NCI-H1436 treated with DMSO at 0.1 percent for 48 hours (cell line): ENCODE measurements around the gene RNF20.
"Not testable (repeated sequence)": the region's sequence is repeated elsewhere in the genome, so short reads cannot be mapped to it uniquely, and the experiment has no call there.

Experiments used
- DNase-seq: peaks from one replicate; lab custom pipeline; 2025; lab: John Stamatoyannopoulos, UW

The RNF20 gene, protein sequence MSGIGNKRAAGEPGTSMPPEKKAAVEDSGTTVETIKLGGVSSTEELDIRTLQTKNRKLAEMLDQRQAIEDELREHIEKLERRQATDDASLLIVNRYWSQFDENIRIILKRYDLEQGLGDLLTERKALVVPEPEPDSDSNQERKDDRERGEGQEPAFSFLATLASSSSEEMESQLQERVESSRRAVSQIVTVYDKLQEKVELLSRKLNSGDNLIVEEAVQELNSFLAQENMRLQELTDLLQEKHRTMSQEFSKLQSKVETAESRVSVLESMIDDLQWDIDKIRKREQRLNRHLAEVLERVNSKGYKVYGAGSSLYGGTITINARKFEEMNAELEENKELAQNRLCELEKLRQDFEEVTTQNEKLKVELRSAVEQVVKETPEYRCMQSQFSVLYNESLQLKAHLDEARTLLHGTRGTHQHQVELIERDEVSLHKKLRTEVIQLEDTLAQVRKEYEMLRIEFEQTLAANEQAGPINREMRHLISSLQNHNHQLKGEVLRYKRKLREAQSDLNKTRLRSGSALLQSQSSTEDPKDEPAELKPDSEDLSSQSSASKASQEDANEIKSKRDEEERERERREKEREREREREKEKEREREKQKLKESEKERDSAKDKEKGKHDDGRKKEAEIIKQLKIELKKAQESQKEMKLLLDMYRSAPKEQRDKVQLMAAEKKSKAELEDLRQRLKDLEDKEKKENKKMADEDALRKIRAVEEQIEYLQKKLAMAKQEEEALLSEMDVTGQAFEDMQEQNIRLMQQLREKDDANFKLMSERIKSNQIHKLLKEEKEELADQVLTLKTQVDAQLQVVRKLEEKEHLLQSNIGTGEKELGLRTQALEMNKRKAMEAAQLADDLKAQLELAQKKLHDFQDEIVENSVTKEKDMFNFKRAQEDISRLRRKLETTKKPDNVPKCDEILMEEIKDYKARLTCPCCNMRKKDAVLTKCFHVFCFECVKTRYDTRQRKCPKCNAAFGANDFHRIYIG

DNA sequence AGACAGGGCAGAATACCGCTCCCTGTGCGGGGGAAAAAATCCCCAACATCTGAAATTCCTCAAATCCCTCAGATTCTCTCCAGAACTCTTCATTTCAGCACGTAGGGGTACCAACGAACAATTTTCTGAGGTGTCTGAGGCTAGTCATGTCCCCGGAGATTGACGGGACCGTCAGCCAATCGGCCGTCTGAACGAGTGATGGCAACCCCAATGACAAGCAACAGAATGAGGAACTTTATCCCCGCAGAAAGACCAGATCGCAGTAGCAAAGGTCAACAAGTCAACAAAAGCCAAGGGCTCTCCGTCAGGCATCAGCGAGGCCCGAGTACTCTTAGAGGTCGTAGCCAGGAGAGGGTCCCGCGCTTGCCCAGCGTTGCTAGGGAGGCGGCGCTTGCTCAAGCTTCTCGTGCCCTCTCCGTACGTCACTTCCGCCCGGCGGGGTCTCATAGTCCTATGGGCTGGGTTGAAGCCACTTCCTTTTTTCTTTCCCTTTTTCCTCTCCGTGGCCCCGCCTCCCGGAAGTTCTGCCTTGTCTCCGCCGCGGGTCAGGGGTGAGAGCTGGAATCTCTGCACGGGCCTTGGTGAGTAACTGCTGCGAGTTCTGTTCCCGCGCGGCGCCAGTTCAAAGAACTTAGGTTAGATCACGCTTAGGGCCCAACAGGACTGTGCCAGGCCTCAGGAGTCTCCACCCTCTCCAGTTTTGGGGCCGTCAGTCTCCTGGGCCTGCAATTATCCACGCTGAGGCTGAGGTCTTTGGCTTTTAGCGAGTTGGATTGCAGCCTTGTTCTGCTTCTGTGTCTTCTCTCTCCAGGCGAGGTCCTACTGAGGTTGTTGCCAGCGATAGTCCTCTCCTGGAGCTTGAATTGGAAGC, at the start of gene RNF20:
Gene RNF20, plus strand, starts transcription at position 520 of the 871 bp plus-strand sequence. CDS start 1,571 bp downstream, outside the sequence.
- DNase-seq: peak; percentile 95

DNA sequence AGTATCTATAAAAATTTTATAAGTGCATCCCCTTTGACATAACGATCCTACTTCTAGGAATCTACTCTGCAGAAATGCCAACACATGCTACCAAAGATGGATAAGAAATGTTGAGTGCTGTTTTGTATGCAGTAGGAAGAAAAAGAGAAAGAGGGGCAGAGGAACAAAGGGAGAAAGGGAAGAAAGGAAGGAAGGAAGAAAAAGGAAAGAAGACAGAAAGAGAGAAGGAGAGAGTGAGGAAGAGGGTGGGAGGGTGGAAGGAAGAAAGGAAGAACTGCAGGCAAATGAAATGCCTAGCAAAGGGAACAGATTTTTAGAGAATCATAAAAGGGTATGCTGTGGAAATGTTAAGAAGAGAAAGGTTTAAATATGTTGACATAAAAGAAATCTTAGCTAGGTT, 49.6 kb upstream of the RNF20 start:
- no peak for DNase-seq

DNA sequence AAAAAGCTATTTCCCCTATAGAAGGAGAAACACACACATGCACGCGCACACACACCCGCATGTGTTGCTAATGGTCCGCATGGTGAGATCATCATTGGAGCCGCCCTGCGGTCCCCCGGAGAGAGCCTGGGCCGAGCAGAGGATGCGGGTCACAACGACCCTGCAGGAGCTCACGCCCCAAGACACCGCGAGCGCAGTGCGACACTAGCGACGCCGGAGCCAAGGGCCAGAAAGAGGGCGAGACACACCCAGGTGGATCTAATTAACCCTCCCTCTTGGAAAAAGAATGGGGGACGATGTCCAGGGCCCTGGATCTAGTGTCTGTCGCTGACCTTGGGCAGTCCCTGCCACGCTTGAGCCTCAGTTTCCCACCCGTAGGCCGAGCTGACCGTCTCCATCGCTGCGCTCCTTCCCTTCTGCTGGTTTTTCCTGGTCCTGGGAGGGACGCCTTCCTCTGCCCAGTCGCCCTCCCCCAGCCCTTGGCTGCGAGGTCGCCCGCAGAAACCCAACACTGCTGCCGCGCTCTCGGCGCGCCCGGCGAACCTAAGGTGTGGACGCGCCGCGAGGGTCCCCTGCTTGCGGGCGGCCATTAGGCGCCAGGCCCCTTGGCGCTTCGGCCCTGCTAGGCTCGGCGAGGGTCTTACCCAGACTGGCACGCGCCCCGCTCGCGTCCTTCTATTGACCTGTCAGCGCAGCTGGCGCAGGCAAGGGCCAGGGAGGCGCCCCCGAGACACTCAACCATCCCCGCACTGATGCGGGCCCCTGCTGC, 47.5 kb upstream of the RNF20 start:
- no peak for DNase-seq

DNA sequence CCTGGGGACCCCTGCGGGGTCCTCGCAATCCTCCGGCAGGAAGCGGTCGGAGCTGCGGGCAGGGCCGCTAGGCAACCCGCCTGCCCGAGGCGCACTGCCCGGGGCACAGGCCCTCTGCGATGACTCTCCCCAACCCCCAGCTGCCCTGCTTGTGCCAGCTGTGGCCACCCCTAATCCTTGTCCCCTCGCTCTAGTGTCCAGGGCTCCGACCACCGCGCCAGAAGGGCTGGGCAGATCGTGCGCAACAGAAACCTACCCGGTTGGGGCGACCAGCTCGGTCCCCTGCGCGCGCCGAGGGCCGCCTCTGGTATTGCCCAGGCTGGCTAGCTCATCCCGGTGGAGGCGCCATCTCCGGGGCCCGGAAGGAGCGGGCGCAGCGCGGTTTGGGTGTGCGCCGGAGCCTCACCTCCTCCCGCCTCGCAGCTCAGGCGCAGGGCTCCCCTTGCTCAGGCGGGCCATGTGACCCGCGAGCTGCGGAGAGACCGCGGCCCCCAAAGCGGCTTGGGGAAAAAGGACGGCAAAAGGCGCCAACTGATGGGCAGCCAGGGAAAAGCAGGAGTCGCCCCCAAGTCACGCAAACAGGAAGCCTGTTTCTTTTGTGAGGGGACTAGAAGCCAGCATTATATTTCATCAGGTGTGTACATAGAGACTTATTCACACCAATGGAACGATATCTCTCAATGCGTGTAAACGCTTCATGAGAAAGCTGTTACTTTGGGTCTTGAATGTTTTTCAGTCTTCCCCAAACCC, 46.8 kb upstream of the RNF20 start:
- no peak for DNase-seq

DNA sequence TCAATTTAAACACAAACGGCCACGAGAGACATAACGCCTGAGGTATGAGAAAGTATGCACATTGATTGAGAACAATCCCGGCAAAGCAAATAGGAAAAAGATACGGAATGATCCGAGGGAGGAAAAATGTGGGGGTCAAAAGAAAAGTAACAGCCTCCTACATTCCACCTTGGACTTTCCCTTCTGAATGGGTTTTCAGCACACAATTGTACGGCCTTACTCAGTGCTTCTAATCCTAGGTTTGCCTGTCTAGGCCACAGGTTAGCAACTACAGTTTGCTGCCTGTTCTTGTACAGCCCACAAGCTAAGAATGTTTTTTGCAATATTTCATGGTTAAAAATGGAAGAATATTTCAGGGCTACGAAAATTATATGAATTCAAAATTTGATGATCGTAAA, 46.2 kb upstream of the RNF20 start:
- no peak for DNase-seq

DNA sequence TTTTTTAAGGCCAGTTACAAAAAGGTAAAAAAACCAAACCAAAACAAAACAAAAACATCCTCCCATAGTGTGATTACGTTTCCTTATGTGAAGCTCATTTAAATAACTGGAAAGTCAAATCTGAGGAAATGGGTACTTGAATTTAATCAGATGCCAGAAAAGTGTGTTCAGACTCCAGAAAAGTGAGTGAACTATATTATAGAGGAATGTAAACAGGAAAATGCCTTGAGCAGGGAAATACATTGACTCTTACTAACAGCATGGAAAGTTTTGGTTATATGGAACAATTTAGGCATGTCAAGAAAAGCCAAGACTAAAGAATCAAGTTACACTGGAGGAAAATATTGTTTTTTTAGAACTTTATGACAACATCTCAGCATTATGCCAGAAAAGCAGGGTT, 37.8 kb upstream of the RNF20 start:
- DNase-seq: no peak

DNA sequence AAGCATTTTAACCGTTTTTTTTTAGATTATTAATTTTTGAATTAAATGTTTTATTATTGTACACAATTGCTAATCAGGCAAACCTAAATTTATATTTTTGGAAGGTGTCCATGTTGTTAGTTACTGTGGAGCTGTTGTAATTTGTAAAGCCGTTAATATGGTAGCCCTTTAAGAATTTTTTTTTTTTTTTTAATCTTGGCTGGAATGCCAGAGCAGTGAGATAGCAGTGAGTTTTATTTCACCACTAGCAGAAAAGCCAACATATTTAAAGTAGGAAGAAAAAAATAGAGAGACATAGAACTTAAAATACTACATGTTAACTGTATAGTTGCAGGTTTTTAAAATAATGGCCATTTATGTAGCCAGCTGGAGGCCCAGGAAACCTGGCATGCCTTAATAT, 35.3 kb upstream of the RNF20 start:
- DNase-seq: no peak

DNA sequence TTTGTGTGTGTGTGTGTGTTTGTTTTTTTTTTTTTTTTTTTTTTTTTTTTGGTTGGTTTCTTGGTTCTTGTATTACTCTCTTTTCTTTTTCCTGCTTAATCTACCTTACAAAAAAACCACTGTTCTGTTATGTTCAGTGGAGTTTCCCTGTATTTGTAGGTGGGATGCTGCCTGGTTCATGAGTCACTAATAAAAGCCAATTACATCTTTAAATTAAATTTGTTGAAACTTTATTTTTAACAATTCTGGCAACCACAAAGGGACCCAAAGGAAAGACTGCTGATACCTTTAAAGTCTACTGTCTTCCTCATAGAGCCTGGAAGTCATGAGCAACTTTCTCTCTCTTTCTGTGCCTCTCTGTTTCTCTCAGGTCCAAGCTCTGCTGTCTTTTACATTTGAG, 29.5 kb upstream of the RNF20 start:
- DNase-seq: no peak

DNA sequence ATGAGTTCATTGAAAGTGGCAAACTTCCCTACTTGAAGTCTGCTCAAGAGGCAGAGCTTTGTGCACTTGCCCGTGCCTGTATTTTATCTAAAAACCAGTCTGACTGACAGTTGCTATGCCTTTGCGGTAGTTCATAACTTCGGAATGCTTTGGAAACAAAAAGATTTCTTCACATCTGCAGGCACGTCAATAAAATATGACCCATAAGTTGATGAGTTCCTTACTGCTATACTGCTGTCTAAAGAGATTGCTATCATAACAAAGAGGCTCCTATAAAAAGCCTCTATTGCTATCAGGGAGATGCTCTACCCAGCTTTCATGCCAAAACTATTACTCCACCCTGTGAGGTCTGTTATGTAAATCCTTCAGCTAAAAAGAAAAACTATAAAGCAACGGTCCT, 25.4 kb upstream of the RNF20 start:
- no peak for DNase-seq

DNA sequence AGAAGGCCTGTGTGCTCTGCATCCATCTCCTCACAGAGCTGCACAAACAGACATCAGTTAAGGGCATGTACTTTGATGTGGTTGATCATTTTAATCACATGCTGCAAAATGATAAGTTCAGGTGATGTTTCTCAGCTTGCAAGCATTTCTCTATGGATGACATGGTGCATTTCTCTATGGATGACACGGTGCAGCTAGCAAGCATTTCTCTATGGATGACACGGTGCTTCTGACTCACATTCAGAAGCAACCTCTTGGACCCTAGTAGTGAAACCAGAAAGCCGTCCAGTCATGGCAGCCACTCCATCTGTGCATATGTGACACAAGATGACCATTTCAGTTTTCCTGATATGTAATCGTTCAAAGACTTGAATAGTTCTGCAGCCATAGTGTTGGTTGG, 24.1 kb upstream of the RNF20 start:
- no peak for DNase-seq

DNA sequence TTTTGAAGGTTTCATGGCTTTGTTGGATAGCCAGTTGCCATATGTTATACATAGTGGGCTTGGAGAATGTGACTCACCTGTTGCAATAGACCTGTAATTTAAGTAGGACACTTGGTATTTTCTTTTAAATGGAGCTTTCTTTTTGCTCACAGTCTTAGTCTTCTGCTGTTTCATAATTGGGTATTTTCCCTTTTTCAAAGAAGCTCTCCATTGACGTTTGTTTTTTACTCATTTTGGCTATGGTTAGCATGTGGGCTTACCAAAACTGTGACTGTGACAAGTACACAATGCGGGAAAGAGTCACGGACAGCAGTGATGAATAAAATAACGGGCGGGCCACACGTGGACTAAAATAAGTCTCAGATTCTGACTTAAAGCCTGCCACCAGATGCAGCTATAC, 23.2 kb upstream of the RNF20 start:
- no peak for DNase-seq

DNA sequence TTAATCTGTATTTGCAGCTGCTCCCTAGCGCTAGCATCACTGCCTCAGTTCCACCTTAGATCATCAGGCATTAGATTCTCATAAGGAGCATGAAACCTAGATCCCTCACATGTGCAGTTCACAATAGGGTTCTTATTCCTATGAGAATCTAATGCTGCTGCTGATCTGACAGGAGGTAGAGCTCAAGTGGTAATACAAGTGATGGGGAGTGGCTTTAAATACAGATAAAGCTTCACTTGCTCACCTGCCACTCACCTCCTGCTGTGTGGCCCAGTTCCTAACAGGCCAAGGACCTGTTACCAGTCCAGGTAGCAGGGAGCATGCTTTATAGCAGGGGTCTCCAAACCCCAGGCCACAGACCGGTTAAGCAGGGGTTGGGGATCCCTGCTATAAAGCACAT, 22.6 kb upstream of the RNF20 start:
- DNase-seq: no peak

DNA sequence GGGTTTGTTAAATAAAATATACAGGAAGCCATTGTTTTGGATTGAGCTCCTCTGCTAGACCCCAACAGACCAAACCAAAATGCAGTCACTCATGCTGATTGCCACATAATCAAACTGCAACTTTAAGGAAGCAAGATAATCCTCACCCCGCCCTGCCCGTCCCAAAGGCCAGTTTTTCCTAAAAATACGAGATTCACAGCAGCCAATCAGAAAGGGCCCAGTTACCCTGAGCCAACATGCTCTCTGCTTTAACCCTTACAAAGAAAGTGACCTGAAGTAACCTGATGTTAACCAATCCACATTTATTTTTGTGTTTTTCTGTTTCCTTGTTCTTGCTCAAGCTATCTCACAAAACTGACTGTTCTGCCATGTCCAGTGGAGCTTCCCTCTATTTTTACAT, 21.5 kb upstream of the RNF20 start:
- no peak for DNase-seq

DNA sequence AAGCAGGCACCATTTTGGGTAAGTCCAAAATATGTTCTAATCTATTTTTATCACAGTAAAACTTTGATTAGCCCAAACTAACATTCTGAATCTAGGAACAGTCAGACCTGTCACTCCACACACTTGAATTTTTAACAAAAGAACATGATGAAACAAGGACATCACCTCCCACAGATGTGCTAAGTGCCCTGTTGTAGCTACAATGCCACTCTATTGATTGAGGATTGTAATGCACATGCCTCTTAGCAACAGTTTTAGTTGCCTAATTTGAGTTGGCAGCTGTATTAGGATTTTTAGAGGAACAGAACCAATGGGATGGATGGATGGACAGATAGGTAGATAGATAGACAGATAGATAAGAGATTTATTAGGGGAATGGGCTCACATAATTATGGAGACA, 20.3 kb upstream of the RNF20 start:
- no peak for DNase-seq

DNA sequence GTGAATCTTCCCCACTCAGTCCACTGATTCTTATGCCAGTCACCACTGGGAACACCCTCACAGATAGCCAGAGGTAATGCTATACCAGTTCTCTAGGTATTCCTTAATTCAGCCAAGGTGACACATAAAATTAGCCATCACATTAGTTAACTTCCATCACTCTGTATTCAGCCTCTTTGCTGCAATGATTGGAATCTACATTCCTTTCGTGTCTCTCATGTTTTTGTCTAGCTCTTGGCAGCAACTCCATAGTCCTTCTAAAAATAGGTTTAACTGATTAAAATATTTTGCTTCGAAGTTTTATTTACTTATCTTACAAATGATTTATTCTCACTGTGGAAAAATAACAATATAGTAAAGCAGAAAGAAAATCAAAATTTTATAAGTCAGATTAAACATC, 19.6 kb upstream of the RNF20 start:
- DNase-seq: no peak

DNA sequence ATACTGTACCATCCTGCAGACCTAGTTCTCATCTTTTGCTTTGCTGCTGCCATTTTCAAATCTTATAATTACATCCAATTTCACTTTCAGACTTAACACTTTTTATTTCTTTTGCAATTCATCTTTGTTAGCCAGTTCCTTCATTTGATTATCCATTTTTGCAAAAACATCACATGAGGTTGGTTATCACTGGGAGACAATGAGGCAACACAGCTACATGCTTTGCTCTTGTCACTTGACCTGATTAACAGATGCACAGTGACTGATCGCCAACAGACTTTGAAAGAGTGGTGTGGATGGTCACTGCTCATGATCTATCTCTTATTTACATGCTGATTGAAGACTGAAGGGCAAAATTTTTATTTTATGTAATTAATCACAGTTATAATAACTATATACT, 17.0 kb upstream of the RNF20 start:
- DNase-seq: no peak

DNA sequence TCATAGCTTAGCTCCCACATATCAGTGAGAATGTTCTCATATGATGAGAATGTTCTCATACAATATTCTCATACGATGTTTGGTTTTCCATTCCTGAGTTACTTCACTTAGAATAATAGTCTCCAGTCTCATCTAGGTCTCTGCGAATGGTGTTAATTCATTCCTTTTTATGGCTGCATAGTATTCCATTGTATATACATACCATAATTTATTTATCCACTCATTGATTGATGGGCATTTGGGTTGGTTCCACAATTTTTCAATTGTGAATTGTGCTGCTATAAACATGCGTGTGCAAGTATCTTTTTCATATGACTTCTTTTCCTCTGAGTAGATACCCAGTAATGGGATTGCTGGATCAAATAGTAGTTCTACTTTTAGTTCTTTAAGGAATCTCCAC, 15.2 kb upstream of the RNF20 start:
- DNase-seq: not testable (repeated sequence)

DNA sequence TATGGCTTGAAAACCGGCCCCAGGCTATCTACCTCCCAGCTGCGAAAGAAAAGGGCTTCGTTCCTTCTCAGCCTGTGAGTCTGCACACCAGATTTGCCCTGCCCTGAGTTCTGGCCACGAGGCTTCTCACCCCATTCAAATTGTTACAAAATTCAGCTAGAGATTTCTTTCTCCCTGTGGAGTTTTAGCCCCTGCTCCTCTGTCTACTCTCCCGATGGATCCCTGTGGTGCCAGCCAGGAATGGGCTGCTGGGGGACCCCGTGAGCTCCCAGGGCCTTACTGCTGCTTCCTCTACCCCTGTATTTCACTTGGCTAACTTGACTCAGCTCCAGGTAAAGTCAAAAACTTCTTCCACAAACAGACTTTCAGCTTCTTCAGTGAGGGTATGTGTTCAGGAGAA, 9.3 kb upstream of the RNF20 start:
- DNase-seq: no peak

DNA sequence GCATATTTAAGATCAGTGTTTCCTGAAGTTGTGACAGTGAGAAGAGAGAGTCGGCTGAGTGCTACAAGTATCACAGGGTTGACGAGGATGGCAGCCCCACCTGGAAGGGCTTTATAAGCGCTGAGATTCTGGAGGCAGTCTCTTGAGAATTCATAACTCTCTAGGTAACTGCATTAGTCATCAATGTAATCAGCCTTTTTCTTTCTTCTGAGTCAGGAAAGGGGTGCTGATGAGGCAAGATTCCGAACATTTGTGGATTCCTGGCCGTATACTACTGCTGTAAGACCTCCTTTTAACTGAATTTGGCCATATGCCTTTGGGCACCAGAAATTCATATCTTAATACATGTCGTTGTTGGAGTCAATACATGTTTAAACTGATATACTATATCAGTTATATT, 6.6 kb upstream of the RNF20 start:
- no peak for DNase-seq

DNA sequence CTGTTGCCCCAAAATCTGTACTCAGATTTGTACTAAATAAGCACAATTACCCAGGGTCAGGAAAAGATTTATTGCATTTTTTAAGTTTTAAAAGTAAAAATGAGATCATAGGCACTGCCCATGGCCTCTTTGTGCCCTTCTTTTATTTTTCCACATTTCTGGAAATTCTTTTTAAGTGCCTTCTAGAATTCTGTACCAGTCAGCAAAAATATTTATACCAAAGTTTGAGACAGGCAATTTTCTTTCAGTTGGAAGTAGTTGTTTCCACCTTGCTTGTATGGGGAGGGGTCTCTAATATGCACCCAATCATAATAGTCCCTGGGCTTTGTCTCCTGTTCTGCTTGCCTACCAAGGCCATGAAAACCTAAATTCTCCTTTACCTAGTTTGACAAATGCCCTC, 5.6 kb upstream of the RNF20 start:
- DNase-seq: no peak
